Activated CD4-positive, alpha-beta T cell treated with anti-CD3 and anti-CD28 coated beads, Interleukin-2, amount 50 U/mL, for 4 hours (primary cell): ENCODE data around the gene RGS6.
"Not testable (repeated sequence)": the region's sequence is repeated elsewhere in the genome, so short reads cannot be mapped to it uniquely, and the experiment has no call there.

ENCODE experiments used
- DNase-seq, 2 experiments: peaks; one replicate each; pipeline ENCODE4 v3.0.0-alpha.2; 2020

Gene RGS6

GRCh38 chr14:71932229-71932981, at the start of gene RGS6:
RGS6 (plus strand) TSS chr14:71932429.
- no peak for DNase-seq

- no peak for DNase-seq
Observed at GRCh38 chr14:71883094-71883493, 49.1 kb upstream of the RGS6 start.

- DNase-seq = no peak
Observed at GRCh38 chr14:71885301-71885700, 46.9 kb upstream of the RGS6 start.

GRCh38 chr14:71887802-71888201, 44.4 kb upstream of the RGS6 start:
- not testable (repeated sequence) for DNase-seq

- no peak for DNase-seq
Observed at GRCh38 chr14:71890541-71890940, 41.7 kb upstream of the RGS6 start.

GRCh38 chr14:71891185-71891584, 41.0 kb upstream of the RGS6 start:
- DNase-seq = no peak

GRCh38 chr14:71891970-71892369, 40.3 kb upstream of the RGS6 start:
- DNase-seq = no peak

GRCh38 chr14:71905031-71905430, 27.2 kb upstream of the RGS6 start:
- DNase-seq = no peak

GRCh38 chr14:71905860-71906259, 26.4 kb upstream of the RGS6 start:
- no peak for DNase-seq

GRCh38 chr14:71907793-71908515, 24.3 kb upstream of the RGS6 start:
- DNase-seq = no peak

GRCh38 chr14:71911669-71912068, 20.6 kb upstream of the RGS6 start:
- no peak for DNase-seq

- no peak for DNase-seq
Observed at GRCh38 chr14:71913342-71913741, 18.9 kb upstream of the RGS6 start.

GRCh38 chr14:71918955-71919354, 13.3 kb upstream of the RGS6 start:
- no peak for DNase-seq

GRCh38 chr14:71923513-71923912, 8.7 kb upstream of the RGS6 start:
- no peak for DNase-seq

GRCh38 chr14:71931492-71932228, 569 bp upstream of the RGS6 start:
- DNase-seq = no peak

GRCh38 chr14:71933001-71933587, 865 bp downstream of the RGS6 start:
- no peak for DNase-seq

GRCh38 chr14:71938273-71938672, 6.0 kb downstream of the RGS6 start:
- not testable (repeated sequence) for DNase-seq

GRCh38 chr14:71939344-71939743, 7.1 kb downstream of the RGS6 start:
- not testable (repeated sequence) for DNase-seq

- not testable (repeated sequence) for DNase-seq
Observed at GRCh38 chr14:71940500-71940899, 8.3 kb downstream of the RGS6 start.

- not testable (repeated sequence) for DNase-seq
Observed at GRCh38 chr14:71941616-71942015, 9.4 kb downstream of the RGS6 start.

GRCh38 chr14:71942904-71943694, 10.9 kb downstream of the RGS6 start:
- DNase-seq = no peak

- no peak for DNase-seq
Observed at GRCh38 chr14:71943695-71944018, 11.4 kb downstream of the RGS6 start.
